Measurements from ENCODE around the gene CCDC60. TPM values are rescaled to one million over a fixed set of nuclear protein-coding genes. Genes with fewer than 3 reads are reported as not detected.

The CCDC60 gene
- total RNA-seq, 2 donors from 2014 or later = not detected

- Histone ChIP-seq H3K27me3 (no peaks in the 10 kb centered on the region), H3K27ac (no peak overlapping the region), H3K4me1 (no peaks in the 10 kb centered on the region), H3K9me3 (no peaks in the 10 kb centered on the region), H3K4me3 (no peak overlapping the region), H3K36me3 (no peaks in the 10 kb centered on the region)
- no peak for DNase-seq (ENCODE audit: low spot score)
- TF ChIP-seq, protein P1, sequence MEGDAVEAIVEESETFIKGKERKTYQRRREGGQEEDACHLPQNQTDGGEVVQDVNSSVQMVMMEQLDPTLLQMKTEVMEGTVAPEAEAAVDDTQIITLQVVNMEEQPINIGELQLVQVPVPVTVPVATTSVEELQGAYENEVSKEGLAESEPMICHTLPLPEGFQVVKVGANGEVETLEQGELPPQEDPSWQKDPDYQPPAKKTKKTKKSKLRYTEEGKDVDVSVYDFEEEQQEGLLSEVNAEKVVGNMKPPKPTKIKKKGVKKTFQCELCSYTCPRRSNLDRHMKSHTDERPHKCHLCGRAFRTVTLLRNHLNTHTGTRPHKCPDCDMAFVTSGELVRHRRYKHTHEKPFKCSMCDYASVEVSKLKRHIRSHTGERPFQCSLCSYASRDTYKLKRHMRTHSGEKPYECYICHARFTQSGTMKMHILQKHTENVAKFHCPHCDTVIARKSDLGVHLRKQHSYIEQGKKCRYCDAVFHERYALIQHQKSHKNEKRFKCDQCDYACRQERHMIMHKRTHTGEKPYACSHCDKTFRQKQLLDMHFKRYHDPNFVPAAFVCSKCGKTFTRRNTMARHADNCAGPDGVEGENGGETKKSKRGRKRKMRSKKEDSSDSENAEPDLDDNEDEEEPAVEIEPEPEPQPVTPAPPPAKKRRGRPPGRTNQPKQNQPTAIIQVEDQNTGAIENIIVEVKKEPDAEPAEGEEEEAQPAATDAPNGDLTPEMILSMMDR (IDR thresholded peaks at IDR 0.05) = no peak
These were observed 35.4 kb upstream of the CCDC60 start for GRCh38 chr12:119299130-119299529.

DNA sequence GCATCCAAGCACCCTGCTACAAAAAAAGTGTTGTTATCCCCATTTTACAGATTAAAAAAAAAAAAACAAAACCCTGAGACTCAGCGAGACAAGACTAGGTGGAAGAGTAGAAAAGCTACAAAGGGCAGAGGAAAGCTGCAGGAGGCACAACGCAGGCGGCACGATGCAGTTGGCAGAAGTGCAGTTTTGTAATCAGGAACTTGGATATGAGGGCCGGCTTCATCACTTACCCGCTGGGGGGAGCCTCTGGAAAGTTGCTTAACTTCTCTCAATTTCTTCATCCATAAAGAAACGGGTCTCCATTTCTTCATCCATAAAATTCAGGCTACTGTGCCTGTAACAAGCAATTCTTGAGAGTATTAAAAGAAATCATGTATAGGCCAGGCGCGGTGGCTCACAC is 33.1 kb upstream of the CCDC60 start:
- Histone ChIP-seq H3K27me3 (no peaks in the 10 kb centered on the region), H3K4me1 (no peaks in the 10 kb centered on the region), H3K36me3 (no peaks in the 10 kb centered on the region), H3K27ac (no peak overlapping the region), H3K4me3 (no peak overlapping the region), H3K9me3 (no peaks in the 10 kb centered on the region)
- TF ChIP-seq, protein P1 (IDR thresholded peaks at IDR 0.05) = no peak
- no peak for DNase-seq (ENCODE audit: low spot score)

GRCh38 chr12:119302451-119303080 is 32.0 kb upstream of the CCDC60 start:
- no peak overlapping the region for H3K4me3 ChIP-seq
- DNase-seq (ENCODE audit: low spot score) = no peak
- H3K36me3 ChIP-seq = no peaks in the 10 kb centered on the region
- H3K9me3 ChIP-seq = no peaks in the 10 kb centered on the region
- TF ChIP-seq, protein P1 (IDR thresholded peaks at IDR 0.05) = no peak
- no peak overlapping the region for H3K27ac ChIP-seq
- H3K27me3 ChIP-seq = no peaks in the 10 kb centered on the region
- H3K4me1 ChIP-seq = no peaks in the 10 kb centered on the region

GRCh38 chr12:119306593-119306992 is 27.9 kb upstream of the CCDC60 start:
- DNase-seq (ENCODE audit: low spot score) = no peak
- Histone ChIP-seq H3K27me3 (no peaks in the 10 kb centered on the region), H3K27ac (no peak overlapping the region), H3K4me1 (no peaks in the 10 kb centered on the region), H3K9me3 (no peaks in the 10 kb centered on the region), H3K36me3 (no peaks in the 10 kb centered on the region), H3K4me3 (no peak overlapping the region)
- TF ChIP-seq, protein P1 (IDR thresholded peaks at IDR 0.05) = no peak

GRCh38 chr12:119307747-119308146 is 26.8 kb upstream of the CCDC60 start:
- TF ChIP-seq, protein P1 (IDR thresholded peaks at IDR 0.05) = no peak
- Histone ChIP-seq H3K4me3 (no peak overlapping the region), H3K27ac (no peak overlapping the region), H3K27me3 (no peaks in the 10 kb centered on the region), H3K9me3 (no peaks in the 10 kb centered on the region), H3K4me1 (no peaks in the 10 kb centered on the region), H3K36me3 (no peaks in the 10 kb centered on the region)
- no peak for DNase-seq (ENCODE audit: low spot score)

Measured in right atrium auricular region (tissue), 2 donors.